Ovary (tissue), 3 donors: ENCODE measurements around the gene KCNK5.

Source experiments
- EP300 ChIP-seq: sonication (generic); formaldehyde crosslinking; IDR thresholded peaks from one replicate; pipeline ENCODE4 v1.6.1; 2017; ENCODE audit warnings: antibody characterized with exemption
- TF ChIP-seq, protein P1 (sequence below), 3 donors: fragments of 450-650 bp in 2 of 3; fragments of 200-600 bp in 1 of 3; IDR thresholded peaks; one replicate each; pipeline versions ENCODE4 v1.5.1 to v1.8.0; 2016 to 2022; ENCODE audit warnings: antibody characterized with exemption in 3 of 3, mild to moderate bottlenecking in 1 of 3
- donor health status: DM: no; HTN: no; CAD: no.

DNA sequence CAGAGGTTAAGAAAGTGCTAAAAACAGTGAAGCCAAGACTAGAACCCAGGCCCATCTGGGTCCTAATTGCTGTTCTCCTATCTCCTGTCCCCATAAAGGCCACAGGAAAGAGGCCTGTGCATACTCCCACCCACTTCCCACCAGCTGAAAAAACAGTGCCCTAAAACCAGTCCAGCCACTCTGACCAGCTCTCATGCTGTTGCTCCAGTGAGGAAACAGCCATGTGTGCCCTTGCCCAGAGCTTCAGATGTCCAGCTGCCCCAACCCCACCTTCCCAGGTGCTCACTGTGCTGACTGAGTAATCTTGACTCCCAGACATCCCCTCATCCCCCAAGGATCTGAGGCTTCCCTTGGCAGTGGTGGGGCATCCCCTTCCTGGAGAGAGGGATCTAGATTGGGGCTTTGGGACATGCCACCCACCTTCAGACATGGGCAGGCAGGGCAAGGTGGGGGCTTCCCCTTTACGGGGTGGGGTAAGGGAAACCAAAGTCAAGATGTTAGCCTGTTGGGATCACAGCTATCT is 28.7 kb downstream of the KCNK5 start:
- TF ChIP-seq, protein P1, sequence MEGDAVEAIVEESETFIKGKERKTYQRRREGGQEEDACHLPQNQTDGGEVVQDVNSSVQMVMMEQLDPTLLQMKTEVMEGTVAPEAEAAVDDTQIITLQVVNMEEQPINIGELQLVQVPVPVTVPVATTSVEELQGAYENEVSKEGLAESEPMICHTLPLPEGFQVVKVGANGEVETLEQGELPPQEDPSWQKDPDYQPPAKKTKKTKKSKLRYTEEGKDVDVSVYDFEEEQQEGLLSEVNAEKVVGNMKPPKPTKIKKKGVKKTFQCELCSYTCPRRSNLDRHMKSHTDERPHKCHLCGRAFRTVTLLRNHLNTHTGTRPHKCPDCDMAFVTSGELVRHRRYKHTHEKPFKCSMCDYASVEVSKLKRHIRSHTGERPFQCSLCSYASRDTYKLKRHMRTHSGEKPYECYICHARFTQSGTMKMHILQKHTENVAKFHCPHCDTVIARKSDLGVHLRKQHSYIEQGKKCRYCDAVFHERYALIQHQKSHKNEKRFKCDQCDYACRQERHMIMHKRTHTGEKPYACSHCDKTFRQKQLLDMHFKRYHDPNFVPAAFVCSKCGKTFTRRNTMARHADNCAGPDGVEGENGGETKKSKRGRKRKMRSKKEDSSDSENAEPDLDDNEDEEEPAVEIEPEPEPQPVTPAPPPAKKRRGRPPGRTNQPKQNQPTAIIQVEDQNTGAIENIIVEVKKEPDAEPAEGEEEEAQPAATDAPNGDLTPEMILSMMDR (IDR thresholded peaks at IDR 0.05) = no peak
- TF ChIP-seq EP300 = no peak
